GM21786 (cell line): Measurements from ENCODE around the gene SP1.
A peak's percentile ranks its signal among the peaks of the same experiment; 100 is the strongest.
"Not testable (repeated sequence)": the region's sequence is repeated elsewhere in the genome, so short reads cannot be mapped to it uniquely, and the experiment has no call there.

Experiments
- ATAC-seq: cut with Tn5 transposase; IDR thresholded peaks from one replicate; pipeline ENCODE4 v1.9.1; 2021; ENCODE audit not compliant: unreplicated experiment

SP1 gene

DNA sequence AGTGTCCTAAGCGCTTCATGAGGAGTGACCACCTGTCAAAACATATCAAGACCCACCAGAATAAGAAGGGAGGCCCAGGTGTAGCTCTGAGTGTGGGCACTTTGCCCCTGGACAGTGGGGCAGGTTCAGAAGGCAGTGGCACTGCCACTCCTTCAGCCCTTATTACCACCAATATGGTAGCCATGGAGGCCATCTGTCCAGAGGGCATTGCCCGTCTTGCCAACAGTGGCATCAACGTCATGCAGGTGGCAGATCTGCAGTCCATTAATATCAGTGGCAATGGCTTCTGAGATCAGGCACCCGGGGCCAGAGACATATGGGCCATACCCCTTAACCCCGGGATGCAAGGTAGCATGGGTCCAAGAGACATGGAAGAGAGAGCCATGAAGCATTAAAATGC is 31.0 kb downstream of the SP1 start:
- ATAC-seq: no peak

DNA sequence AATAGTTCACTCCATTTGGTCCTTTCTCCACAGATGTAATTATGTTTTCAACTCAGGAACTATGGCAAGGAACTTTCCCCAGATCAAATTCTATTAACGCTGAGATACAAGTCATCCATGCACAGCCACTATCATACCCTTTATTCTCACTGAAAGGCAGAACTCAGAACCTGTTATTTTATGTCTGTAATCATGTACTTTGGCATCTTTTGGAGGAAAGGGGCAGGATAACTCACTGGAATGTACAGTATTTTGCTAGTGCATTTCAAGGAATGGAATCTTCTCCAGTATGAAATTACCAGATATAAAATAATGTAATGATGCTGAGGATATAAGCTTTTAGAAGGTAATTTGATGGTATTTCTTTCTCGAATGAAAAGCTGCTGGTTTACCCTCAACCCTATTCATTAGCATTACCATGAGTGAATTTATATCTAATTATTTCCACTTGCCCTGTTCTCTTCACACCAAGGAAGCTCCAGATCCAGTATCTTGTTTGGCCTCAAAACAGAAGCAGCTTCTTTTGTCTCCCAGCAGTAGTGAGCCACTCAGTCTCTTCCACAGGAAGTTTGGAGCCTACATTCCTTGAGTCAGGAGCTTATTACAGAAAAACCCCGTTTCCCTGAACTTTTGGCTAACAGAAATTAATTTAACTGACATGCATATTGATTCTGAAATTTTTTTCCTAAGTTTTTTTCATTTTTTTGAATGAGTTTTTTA is 33.7 kb downstream of the SP1 start:
- ATAC-seq: no peak

DNA sequence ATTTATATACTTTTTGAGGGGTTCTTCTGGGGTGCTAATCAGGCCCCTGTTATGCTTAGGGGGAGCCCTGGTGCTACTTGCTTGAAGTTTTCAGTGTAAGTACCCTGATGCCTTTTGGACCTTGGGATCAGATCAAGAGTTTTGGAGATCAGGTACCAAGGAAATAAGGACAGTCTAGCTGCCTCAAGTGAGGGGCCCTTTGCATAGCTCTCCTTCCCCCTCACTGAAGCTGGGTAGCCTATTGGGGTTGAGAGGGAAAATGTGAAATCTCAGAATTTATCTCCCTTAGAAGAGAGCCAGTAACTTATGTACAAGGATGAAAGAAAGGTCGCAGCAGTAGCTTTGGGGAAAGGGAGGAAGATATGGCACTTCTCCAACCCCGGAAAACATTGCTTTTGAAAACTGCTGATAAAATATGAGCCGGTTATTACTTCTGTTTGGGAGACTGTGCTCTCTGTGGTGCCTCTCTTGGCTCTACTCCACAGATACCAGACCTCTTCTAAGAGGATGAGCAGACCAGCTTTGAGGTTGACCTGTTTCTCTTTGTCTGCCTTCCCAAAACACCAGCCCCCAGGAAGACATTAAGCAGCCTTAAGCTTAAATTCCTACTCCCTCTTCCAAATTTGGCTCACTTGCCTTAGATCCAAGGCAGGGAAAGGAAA is 34.9 kb downstream of the SP1 start:
- ATAC-seq: no peak

DNA sequence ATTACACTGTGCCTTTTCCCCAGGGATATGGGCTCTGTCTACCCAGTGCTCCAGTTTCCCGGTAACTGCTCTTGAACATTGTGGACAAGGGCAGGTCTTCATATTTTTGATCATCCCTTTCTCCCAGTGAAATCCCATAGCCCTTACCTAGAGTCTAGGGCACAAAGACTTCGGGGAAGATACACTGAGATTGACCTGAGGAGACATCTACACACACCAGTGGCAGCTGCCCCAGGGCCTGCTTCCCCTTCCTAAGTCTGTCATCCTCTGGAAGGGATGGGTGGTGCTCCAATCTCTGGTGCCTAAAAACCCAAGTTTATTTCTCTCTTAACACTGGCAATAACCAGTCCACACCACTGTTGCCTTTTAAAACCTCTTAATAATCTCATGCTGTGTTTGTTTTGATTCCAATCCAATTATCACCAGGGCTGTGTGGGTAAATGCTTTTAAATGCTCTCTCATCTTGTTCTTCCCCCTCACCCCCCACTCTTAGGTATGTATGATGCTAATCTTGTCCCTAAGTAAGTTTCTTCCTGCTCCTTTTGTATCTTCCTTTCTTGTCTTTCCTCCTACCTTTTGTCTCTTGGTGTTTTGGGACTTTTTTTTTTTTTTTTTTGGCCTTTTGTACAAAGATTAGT is 35.9 kb downstream of the SP1 start:
- not testable (repeated sequence) for ATAC-seq

DNA sequence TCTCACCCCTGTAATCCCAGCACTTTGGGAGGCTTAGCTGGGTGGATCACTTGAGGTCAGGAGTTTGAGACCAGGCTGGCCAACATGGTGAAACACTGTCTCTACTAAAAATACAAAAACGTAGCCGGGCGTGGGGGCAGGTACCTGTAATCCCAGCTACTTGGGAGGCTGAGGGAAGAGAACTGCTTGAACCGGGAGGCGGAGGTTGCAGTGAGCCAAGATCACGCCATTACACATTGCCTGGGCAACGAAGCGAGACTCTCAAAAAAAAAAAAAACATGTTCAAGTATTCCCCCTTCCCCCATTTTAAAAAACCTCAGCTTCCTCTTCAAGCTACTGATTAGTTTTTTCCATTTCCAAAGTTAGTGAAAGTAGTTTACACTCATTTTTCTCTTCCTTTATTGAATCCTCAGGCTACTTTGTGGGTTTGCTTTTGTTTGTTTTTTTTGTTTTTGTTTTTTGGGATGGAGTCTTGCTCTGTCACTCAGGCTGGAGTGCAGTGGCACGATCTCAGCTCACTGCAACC is 37.4 kb downstream of the SP1 start:
- ATAC-seq: not testable (repeated sequence)

DNA sequence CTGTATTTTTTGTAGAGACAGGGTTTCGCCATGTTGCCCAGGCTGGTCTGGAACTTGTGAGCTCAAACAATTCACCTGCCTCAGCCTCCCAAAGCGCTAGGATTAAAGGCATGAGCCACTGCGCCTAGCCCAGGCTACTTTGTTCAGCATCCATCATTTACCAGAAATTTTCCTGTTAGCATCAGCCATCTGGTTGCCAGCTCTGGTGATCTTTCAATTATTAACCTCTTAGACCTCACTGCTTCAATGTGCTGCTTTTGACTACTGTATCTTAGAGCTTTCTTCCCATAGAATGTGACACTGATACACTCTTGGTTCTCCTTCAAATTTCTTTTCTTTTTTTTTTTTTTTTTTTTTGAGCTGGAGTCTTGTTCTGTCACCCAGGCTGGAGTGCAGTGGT is 38.2 kb downstream of the SP1 start:
- ATAC-seq: no peak

DNA sequence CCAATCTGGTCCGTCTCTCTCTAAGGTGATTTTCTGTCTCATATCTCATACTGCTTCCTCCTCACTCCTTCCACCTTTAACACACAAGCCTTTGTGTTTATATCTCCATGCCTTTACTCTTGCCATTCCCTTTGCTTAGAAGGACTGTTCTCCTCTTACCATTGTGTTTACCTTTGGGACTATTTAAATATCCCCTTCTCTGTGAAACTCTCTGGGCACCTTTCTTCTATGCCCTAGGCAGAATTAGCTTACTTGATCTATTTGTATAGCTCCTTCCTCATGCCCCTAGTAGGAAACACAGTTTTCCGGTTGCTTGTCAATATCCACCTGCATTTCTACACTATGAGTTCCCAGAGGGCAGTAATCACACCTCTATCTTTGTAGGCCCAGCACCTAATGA is 39.8 kb downstream of the SP1 start:
- no peak for ATAC-seq

DNA sequence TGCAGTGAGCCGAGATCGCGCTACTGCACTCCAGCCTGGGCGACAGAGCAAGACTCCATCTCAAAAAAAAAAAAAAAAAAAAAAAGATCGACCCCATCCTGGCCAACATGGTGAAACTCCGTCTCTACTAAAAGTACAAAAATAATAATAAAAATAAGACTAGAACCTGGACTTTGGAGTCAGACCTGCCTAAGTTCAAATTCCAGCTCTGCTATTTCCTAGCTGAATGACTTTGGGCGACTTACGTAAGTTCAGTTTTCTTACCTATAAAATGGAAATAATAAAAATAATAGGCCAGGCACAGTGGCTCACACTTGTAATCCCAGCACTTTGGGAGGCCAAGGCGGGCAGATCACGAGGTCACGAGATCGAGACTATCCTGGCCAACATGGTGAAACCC is 42.3 kb downstream of the SP1 start:
- not testable (repeated sequence) for ATAC-seq

DNA sequence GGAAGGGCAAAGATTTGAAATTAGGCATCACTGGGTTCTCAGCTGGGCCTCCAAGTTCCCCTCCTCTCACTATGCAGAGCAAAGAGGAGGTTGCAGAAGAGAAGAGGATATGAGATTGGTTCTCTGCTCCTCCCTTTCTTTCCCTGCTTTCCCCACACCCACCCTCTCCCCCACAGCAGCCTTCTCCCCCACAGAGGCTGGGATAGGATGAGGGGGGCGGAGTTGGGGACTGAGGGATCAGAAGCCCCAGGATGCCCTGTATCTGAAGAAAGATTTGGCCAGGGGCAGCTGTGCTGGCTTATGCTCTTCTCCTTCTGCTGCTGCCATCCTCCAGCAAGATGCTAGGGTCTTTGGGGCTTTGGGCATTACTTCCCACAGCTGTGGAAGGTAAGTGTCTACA is 43.6 kb downstream of the SP1 start, which contains the start of gene AMHR2:
Gene AMHR2 (plus strand): TSS at position 259 of the 400 bp plus-strand sequence. CDS start 80 bp downstream, at position 339.
- ATAC-seq: no peak

DNA sequence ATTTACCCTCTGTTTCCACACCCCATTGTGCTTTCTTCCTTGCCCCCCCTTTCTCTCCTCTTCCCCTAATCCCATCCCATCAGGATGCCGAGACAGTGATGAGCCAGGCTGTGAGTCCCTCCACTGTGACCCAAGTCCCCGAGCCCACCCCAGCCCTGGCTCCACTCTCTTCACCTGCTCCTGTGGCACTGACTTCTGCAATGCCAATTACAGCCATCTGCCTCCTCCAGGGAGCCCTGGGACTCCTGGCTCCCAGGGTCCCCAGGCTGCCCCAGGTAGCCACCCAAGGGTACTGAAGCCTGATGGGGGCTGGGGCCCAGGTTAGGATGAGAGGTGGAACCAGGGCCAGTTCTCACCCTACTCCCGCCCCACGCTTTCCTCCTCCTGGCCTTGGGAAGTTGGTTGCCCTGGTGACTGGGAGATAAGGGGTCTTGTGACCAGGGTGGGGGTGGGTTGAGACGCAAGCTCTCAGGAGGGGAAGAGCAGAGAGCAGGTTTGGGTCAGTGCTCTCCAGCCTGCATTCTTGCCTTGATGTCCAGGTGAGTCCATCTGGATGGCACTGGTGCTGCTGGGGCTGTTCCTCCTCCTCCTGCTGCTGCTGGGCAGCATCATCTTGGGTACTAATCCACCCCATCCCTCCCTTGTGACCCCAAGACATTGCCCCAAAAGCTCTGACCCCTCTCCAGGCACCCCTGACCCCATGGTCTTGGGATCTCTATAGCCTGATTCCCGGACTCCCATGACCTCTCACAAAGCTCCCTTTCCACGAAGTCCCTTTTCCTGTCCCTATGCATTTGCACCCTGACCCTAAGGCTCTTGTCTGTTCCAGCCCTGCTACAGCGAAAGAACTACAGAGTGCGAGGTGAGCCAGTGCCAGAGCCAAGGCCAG is 44.9 kb downstream of the SP1 start:
- no peak for ATAC-seq

DNA sequence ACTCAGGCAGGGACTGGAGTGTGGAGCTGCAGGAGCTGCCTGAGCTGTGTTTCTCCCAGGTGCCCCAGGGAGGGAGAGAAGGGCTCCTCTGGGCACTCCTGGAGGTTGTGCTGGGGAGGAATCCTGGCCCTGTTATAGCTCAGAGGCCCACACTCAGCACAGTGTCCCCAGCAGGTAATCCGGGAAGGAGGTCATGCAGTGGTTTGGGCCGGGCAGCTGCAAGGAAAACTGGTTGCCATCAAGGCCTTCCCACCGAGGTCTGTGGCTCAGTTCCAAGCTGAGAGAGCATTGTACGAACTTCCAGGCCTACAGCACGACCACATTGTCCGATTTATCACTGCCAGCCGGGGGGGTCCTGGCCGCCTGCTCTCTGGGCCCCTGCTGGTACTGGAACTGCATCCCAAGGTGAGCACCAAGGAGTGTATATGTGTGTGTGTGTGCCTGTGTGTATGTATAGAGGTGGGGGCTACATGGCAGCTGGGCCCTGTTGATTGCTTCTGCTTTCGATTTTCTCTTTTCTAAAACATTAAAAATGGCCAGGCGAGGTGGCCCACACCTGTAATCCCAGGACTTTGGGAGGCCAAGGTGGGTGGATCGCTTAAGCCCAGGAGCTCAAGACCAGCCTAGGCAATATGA is 45.7 kb downstream of the SP1 start:
- no peak for ATAC-seq

DNA sequence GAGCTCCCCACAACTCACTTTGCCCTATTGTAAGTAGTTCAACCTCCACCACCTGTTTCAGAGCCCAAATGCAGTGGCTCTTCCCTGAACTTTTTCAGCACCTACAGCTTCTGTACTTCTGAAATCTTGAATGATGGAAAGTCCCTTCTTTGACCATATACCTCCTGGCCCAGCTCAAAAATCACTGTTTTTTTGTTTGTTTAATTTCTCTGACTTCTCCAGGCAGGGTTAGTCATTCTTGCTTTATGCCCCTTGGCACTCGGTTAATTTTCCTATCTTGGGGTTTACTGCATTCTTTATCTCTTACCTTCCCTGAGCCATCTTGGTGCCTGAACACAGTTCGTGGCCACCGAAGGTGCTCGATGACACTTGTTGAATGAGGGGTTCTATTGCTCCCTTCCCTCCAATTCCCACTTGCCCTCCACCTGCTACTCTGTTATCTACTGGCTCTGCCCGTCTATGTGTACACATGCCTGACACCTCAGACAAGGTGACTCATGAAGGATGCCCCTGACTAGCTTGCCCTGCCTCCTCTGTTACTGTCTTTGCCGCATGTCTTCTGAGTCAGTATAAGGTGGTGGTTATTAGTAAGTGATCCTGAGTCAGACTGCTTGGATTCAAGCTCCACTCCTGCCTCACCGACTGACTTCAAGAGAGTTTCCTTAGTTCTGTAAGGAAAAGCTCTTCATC is 48.1 kb downstream of the SP1 start:
- no peak for ATAC-seq

DNA sequence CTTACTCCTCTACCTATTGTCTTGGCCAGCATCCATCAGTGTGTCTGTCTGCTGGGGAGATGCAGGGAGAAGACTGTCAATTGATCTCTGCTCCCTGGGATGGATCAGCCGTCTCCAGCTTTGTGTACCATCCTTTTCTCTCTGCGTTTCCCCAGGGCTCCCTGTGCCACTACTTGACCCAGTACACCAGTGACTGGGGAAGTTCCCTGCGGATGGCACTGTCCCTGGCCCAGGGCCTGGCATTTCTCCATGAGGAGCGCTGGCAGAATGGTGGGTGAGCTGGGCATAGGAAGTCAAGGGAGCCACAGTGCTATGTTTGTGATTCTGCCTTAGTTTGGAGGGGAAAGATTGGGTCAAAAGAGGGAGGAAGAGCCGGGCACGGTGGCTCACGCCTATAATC is 48.8 kb downstream of the SP1 start:
- ATAC-seq: no peak

DNA sequence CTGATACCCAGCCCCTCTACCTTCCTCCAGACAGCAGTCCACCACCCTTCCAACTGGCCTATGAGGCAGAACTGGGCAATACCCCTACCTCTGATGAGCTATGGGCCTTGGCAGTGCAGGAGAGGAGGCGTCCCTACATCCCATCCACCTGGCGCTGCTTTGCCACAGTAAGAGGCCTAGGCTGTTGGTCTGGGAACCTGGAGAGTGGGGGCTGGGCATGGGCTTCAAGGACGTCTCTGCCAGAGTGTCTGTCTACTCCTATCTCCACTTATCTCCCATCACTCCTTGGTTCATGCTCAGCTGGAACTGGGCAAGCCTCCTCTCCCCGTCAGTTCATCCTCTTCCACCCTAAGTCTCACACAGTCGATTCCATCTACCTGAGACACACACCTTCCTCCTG is 50.1 kb downstream of the SP1 start:
- no peak for ATAC-seq

DNA sequence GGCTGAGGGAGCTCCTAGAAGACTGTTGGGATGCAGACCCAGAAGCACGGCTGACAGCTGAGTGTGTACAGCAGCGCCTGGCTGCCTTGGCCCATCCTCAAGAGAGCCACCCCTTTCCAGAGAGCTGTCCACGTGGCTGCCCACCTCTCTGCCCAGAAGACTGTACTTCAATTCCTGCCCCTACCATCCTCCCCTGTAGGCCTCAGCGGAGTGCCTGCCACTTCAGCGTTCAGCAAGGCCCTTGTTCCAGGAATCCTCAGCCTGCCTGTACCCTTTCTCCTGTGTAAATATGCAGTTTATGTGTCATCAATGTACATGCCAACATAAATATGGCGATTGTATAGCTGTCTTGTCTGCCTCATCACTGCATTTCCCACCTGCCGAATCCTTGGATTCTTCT is 51.2 kb downstream of the SP1 start:
- ATAC-seq: no peak

DNA sequence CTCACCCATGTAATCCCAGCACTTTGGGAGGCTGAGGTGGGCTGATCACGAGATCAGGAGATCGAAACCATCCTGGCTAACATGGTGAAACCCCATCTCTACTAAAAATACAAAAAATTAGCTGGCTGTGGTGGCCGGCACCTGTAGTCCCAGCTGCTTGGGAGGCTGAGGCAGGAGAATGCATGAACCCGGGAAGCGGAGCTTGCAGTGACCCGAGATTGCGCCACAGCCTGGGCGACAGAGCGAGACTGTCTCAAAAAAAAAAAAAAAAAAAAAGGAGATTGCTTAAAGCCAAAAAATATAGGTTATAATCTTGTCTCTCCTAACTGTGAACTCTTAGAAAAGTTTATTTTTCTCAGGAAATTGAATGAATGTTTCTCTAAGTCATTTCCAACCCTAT is 55.4 kb downstream of the SP1 start:
- ATAC-seq: not testable (repeated sequence)

DNA sequence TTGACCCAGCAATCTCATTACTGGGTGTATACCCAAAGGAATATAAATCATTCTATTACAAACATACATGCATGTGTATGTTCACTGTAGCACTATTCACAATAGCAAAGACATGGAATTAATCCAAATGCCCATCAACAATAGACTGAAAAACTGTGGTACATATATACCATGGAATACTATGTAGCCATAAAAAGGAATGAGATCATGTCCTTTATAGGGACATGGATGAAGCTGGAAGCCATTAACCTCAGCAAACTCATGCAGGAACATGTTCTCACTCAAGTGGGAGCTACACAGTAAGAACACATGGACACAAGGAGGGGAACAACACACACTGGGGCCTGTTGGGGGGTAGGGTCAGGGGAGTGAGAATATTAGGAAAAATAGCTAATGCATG is 59.6 kb downstream of the SP1 start:
- ATAC-seq: not testable (repeated sequence)

DNA sequence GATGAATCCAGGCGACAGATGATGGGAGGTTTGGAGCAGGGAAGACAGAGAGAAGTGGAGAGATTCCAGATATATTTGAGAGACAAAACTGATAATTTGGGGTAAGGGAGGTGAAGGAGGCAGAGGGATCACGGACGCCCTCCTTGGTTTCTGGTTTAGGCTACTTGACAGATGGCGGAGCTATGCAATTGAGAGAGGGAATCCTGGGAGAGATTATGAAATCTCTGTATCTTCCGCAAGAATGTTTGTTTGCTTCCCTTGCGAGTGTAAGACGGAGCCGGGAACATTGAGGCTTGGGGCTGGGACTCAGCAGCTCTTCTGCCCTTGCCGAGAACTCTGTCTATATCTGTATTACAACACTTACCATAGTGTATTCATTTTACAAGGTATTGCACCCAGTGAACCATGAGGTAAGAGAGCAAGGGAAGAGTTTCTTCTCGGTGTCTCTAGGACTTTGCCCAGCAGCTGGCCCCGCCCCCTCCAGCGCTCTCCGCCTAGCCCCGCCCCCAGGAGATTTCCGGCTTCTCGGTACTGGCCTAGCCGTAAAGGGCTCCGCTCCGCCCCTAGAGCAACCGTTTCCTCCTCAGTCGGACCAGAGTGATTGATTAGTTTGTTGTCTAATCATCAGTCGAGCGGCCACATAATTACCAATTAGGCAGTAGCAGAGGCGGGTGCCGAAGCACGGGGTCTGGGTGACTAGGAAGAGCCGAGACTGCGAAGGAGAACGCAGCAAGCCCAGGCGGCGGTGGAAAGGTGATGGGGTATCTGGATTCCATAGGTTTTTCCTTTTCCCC is 61.3 kb downstream of the SP1 start, which contains the start of gene PRR13:
Gene PRR13 (plus strand): TSS at position 695 of the 794 bp plus-strand sequence. CDS start 981 bp downstream, outside the sequence.
- ATAC-seq: peak; percentile 98

DNA sequence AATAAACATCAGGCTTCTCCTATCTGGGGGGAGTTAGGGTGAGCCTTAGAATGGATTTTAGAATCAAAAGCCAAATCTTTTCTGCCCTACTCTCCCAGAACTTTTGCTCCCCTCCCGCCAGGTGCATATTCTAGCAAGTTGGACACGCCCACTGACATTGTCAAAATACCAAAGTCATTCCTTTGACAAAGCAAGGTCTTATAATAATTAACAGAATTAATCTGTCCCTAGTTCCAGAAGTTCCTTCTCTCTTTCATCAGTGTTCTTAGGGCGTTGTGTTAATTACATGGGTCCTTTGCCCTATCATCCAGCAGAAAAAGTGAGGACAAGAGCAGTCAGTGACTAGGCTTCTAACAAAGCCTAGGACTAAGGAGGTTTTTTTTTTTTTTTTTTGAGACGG is 64.0 kb downstream of the SP1 start:
- no peak for ATAC-seq
